HG03095 (cell line): ENCODE results near the gene DOCK4.
A peak's percentile ranks its signal among the peaks of the same experiment; 100 is the strongest.
"Not testable (repeated sequence)": the region's sequence is repeated elsewhere in the genome, so short reads cannot be mapped to it uniquely, and the experiment has no call there.

Experiments
- ATAC-seq: cut with Tn5 transposase; IDR thresholded peaks from one replicate; pipeline ENCODE4 v1.9.1; 2021; ENCODE audit warnings: moderate library complexity; ENCODE audit not compliant: unreplicated experiment

DOCK4 gene

GRCh38 chr7:112206238-112206990, at the start of gene DOCK4, which contains the start of gene ZNF277:
DOCK4 (minus strand) TSS chr7:112206399; CDS start chr7:112206138, 261 bp downstream.
ZNF277 (plus strand) TSS chr7:112206695; CDS start chr7:112206717, 22 bp downstream.
- peak; percentile 95 for ATAC-seq

DNA sequence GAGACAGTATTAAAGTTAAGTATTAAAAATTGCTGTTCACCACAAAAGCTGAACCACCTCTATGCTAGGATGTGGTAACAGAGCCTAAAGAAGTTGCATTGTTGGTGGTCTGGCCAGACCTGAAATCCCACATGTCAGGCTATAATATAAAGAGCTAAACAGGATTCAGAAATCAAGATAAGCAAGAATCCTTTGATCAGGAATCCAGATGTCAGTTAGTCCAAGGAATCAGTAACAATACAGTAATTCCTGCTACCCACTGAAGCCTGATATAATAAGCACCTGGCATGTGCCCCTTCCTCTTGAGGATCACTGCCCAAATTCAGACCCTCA, 49.2 kb upstream of the DOCK4 start:
- no peak for ATAC-seq

GRCh38 chr7:112254709-112255387, 48.6 kb upstream of the DOCK4 start:
- no peak for ATAC-seq

DNA sequence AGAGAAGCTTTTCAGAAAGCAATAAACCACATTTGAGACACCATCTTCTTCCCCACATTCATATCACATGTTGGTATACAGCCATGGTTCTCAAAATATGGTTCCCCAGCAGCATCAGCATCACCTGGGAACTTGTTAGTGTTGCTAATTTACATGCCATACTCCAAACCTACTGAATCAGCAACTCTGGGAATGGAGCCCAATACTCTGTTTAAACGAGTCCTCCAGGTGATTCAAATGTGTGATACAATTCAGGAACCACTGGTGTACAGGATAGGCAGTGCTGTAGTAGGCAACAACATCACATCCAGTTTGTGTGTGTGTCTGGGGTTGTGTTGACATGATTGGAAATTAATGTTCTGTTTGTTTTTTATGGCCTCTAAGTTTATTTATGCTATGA, 48.0 kb upstream of the DOCK4 start:
- no peak for ATAC-seq

DNA sequence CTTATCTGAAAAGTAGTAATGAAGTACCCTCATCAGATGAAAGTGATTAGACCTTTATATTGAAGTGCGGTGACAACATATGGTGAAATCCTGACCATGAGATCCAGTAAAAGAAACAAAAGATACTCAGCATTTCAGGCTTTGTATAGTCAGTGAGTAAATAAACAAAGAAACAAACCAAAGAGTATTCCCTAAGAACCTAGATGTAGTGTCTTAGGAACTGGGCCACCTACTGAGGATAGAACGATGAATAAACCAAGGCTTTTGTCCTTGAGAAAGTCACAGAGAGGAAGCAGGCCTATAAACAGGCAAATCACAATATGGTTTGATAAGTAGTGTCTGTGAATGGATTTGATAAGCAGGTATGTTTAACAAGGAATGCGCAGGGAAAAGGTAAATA, 46.5 kb upstream of the DOCK4 start:
- ATAC-seq: no peak

DNA sequence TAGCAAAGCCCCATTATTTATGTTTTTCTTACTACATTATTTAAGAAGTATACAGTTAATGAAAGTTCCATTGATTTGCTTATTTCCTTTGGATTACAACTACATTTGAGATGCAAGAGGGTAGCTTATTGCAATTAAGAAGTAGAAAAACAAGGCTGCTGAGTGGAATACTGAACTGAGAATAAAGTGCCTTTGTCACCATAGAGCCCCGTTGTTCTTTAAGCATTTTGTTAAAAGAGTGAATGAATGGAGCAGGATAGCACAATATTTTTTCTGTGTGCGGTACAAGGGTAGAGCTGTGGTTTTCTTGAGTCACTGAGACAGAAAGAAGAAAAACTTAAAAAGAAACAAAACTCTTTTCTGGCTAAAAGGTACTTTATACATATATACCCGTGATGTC, 45.9 kb upstream of the DOCK4 start:
- ATAC-seq: no peak

GRCh38 chr7:112249967-112250366, 43.8 kb upstream of the DOCK4 start:
- not testable (repeated sequence) for ATAC-seq

DNA sequence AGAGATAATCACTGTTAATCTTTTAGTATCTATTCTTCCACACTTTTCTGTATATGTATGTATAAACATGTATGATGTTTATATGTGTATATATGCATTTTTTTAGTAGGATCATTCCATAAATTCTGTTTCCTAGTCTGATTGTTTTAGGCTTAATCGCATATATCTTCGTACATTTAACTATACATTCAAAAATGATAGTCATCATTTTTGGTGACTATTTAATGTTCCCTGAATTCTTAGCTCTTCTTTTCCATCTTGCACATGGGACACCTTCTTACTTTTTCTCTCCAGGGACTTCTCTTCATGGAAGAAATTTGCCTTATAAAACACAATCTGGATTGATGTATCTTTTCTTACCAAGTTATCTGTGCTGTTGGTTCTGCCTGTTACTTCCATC, 42.4 kb upstream of the DOCK4 start:
- ATAC-seq: no peak

- no peak for ATAC-seq
Observed at GRCh38 chr7:112238852-112239610, 32.8 kb upstream of the DOCK4 start.

DNA sequence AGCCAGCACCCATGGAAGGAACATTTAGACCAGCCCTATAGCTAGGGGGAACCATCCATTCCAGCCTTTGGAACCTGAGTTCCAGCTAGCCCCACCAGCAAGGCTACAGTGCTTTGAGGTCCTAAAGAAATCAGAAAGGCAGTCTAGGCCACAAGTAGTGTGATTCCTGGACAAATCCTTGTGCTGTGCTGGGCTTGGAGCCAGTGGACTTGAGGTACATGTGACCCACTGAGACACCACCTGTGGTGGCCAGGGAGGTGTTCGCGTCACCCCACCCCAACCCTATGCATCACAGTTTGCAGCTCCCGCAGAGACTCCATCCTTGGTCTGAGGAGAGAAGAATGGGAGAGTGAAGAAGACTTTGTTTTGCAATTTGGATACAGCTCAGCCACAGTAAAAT, 32.1 kb upstream of the DOCK4 start:
- no peak for ATAC-seq

DNA sequence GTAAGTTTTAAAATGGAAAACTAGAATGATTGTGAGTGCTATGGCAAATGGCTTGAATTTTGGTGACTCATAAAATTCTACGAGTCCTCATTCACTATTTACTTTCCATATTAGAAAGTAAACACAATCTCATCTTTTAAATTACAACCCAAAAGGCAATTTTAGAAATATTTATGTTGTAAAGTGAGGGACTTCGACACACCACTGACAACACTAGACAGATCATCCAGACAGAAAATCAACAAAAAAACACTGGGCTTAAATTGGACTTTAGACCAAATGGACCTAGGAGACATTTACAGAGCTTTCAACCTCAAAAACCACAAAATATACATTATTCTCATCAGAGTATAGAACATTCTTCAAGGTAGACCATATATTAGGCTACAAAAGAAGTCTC, 30.4 kb upstream of the DOCK4 start:
- no peak for ATAC-seq

GRCh38 chr7:112234147-112234546, 27.9 kb upstream of the DOCK4 start:
- ATAC-seq: no peak

- ATAC-seq: no peak
Observed at GRCh38 chr7:112233048-112233697, 27.0 kb upstream of the DOCK4 start.

DNA sequence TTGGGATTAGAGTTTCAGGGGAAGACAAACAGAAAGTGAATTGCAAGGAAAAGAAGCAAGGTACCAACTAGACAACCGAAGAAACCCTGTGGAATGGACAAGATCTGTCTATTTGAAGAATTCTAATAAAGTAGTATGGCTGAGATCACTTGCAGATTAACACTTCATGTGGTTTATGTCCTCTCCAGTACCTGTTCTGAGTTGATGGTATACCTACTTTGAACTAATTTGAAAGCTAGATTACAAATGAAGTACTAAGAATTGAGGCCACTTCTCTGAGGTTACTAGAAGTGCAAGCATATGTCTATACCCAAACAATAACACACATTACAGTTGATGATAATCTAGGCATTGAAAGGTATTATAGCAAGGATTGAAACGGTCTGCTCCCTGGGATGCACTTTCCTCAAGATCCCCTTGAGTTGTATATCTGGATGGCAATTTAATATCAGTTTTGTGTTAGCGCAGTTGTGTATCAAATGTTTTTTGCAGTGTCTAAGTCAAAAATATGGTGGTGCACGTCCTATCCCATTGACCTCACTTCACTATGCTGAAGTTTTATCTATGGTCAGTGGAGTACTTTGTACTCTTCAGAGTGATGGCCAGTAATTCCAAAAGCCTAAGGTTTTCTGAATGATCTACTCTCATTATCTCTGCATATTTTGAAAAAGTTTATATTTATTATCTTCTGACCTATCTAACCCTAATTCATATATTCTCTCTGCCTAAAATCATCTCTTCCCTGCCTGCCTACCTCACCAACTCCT, 26.2 kb upstream of the DOCK4 start:
- ATAC-seq: no peak

DNA sequence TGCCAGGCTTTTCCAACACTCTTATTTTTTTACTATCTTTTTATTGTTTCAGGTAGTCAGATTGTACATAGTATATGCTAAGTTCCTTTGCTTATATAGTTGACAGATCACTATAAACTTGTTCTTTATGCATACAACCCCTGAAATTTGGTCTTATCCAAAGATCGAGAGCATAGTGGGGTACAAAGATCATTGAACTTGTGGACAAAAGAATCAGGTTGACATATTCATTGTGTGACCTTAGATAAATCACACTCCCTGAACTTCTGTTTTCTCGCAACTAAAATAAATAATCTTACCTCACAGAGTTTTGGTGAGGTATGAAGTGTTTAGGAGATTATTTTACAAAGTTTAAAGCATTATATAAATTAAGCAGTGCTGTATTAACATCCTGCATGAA, 22.4 kb upstream of the DOCK4 start:
- no peak for ATAC-seq

- no peak for ATAC-seq
Observed at GRCh38 chr7:112226701-112227276, 20.6 kb upstream of the DOCK4 start.

DNA sequence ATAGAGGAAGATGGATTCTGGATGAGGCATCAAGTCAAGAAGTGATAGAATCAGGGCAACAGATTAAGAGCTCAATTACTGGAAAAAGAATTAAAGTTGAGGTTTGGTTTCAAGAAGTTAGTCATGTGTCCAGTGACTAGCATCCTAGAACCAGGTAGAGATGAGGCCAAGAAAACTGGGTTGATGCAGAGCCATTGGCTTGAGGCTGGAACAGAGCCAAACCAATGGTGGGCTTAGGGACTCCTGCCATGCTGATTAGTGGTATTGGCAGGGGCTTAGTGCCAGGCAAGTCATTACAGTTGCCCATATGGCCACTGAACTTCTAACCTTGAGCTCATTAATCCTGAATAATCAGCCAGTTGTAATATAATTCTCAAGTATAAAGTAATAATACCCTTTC, 18.8 kb upstream of the DOCK4 start:
- no peak for ATAC-seq

DNA sequence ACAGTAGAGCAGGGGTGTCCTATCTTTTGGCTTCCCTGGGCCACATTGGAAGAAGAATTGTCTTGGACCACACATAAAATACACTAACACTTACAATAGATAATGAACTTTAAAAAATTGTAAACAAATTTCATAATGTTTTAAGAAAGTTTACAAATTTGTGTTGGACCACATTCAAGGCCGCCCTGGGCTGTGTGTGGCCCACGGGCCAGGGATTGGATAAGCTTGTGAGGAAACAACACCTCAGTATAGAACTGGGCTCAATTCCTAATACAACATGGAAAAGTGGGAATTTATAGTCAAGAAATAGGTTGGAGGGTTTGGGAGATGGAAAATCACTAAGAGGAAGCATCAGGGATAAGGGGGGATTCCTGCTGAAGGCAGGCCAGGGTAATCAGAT, 18.0 kb upstream of the DOCK4 start:
- ATAC-seq: no peak

- no peak for ATAC-seq
Observed at GRCh38 chr7:112223310-112223709, 17.1 kb upstream of the DOCK4 start.

- no peak for ATAC-seq
Observed at GRCh38 chr7:112220877-112221434, 14.8 kb upstream of the DOCK4 start.
